ENCODE measurements around the gene COMMD7. TPM values are rescaled to one million over a fixed set of nuclear protein-coding genes. Genes with fewer than 3 reads are reported as not detected.

Gene COMMD7
- total and polyA plus RNA-seq, 9 of the 15 experiments (the other 6 are each of a cell fraction or from before 2014, with no cell fraction given): 11.9 to 69.1 (median 34.7) TPM

- Histone ChIP-seq H3K36me3 (ENCODE audit: control insufficient read depth, insufficient read depth, low read length) (no peaks in the 10 kb centered on the region), H3K79me2 (ENCODE audit: control insufficient read depth, insufficient read depth, low read length) (no peaks in the 10 kb centered on the region), H3K27ac (ENCODE audit: extremely low read depth, low read depth, low read length) (no peak overlapping the region), H3K27me3 (ENCODE audit: control insufficient read depth in 2 of 2, insufficient read depth in 2 of 2, low read length in 2 of 2) (no peaks in the 10 kb centered on the region), H4K20me1 (replicated peaks; ENCODE audit: control insufficient read depth, insufficient read depth, low read length) (no peaks in the 10 kb centered on the region), H3K4me1 (replicated peaks in 1 of 2; ENCODE audit: control insufficient read depth in 2 of 2, insufficient read depth in 2 of 2, low read length in 2 of 2) (peaks cover 18 to 26% of the 10 kb centered on the region in 2 experiments), H2AFZ (ENCODE audit: low read depth, low read length) (no peak overlapping the region), H3K4me2 (ENCODE audit: insufficient read depth, low read length) (no peak overlapping the region), H3K4me3 (no peak overlapping the region), H3K9me3 (replicated peaks; ENCODE audit: control insufficient read depth, insufficient read depth, low read depth, low read length) (no peaks in the 10 kb centered on the region; the same call in 1 of the 2 replicates), H3K9ac (ENCODE audit: insufficient read depth in 1 of 2, low read depth in 2 of 2, low read length in 2 of 2) (0 out of 4 replicates have a peak overlapping the region, but pooled peaks of 1 of the 2 experiments have one; percentile 4), H3K9me1 (ENCODE audit: control insufficient read depth, insufficient read depth, low read length) (no peaks in the 10 kb centered on the region)
- 57% methylated on average over 10 of the region's 10 CpGs for WGBS (ENCODE audit: insufficient coverage, low coverage, missing lambda C conversion rate)
- in situ Hi-C loops (cut with MboI) (loop anchor here (25.0 kb wide), 2 partner anchors 500 to 825 kb away; partner anchors contain the start of gene FOXS1), intact Hi-C loops (cut with micrococcal nuclease) (no loop called here)
- DNase-seq (ENCODE audit: extremely low read depth in 1 of 4, low spot score in 3 of 4) (peak in 1 of 4 experiments; percentile 4), FAIRE-seq (no peak), ATAC-seq (no peak)
- no TSS peak for BruUV-seq (replicated peaks)
- POLR2A ChIA-PET: interaction anchor here (0.6 kb wide), 1 partner anchor 86 kb away, joined by 3 read pairs; no protein-coding TSS in a partner anchor
- TF ChIP-seq, protein P1, sequence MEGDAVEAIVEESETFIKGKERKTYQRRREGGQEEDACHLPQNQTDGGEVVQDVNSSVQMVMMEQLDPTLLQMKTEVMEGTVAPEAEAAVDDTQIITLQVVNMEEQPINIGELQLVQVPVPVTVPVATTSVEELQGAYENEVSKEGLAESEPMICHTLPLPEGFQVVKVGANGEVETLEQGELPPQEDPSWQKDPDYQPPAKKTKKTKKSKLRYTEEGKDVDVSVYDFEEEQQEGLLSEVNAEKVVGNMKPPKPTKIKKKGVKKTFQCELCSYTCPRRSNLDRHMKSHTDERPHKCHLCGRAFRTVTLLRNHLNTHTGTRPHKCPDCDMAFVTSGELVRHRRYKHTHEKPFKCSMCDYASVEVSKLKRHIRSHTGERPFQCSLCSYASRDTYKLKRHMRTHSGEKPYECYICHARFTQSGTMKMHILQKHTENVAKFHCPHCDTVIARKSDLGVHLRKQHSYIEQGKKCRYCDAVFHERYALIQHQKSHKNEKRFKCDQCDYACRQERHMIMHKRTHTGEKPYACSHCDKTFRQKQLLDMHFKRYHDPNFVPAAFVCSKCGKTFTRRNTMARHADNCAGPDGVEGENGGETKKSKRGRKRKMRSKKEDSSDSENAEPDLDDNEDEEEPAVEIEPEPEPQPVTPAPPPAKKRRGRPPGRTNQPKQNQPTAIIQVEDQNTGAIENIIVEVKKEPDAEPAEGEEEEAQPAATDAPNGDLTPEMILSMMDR (IDR thresholded peaks at IDR 0.05 in 2 of 3, conservative IDR thresholded peaks at IDR 0.05 in 1 of 3; ENCODE audit: insufficient read depth in 2 of 3, low read depth in 1 of 3, low read length in 3 of 3): peak; percentile 25 to 36 (median 32); a peak in 3 of 6 replicates
- no peak for TF ChIP-seq SP1 (CRISPR knock-in tag; IDR thresholded peaks at IDR 0.05)
- peak in 1 of 2 experiments; percentile 23; a peak in 1 of 4 replicates for TF ChIP-seq RAD21 (CRISPR knock-in tag; conservative IDR thresholded peaks at IDR 0.05 in 1 of 2, IDR thresholded peaks at IDR 0.05 in 1 of 2)
- TF ChIP-seq, protein P2, sequence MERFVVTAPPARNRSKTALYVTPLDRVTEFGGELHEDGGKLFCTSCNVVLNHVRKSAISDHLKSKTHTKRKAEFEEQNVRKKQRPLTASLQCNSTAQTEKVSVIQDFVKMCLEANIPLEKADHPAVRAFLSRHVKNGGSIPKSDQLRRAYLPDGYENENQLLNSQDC (CRISPR knock-in tag; IDR thresholded peaks at IDR 0.05): no peak
- CTCF ChIA-PET (ENCODE audit: low intra/inter-chr PET ratio): no interaction called here
These were observed 81.3 kb downstream of the COMMD7 start for GRCh38 chr20:32661820-32662528.
